HG02678 (cell line): Measurements from ENCODE around the gene NT5M.

ENCODE experiments used
- ATAC-seq: cut with Tn5 transposase; IDR thresholded peaks from one replicate; pipeline ENCODE4 v1.9.1; 2021; ENCODE audit warnings: mild to moderate bottlenecking, moderate library complexity; ENCODE audit not compliant: unreplicated experiment

The NT5M gene

DNA sequence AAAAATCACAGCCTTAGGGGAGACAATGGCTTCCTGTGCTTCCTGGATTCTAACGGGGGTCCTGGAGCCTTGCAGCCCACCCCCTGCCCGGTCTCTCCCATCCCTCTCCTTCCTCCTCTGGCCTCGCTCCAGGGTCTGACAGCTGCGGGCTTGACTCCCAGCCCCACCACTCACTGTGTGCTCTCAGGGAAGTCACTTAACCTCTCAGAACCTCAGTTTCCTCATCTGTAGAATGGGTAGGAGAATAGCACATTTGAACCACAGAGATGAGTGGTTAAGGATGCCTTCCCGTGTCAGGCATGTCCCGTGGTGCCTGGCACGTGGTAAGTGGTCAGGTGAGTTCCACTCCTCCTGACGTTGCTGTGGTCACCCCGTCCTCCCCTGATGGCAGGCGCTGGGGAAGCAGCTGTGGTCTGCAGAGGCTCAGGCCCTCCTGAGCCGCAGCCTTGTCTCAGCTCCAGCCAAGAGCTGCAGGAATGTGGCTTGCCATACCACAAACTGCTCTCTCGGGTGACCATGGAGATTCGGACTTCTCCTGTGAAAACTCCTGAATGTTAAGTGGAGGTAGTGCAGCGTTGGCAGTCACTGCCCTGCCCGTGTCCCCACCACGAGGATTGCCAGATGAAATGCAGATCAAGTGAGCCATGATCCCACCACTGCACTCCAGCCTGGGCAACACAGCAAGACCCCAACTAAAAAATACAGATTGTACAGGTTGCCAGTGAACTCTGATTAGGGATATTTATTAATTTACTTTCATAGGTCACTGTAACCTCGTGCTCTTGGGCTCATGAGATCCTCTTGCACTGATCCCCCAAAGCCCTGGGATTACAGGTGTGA lies 85.7 kb downstream of the NT5M start:
- no peak for ATAC-seq

DNA sequence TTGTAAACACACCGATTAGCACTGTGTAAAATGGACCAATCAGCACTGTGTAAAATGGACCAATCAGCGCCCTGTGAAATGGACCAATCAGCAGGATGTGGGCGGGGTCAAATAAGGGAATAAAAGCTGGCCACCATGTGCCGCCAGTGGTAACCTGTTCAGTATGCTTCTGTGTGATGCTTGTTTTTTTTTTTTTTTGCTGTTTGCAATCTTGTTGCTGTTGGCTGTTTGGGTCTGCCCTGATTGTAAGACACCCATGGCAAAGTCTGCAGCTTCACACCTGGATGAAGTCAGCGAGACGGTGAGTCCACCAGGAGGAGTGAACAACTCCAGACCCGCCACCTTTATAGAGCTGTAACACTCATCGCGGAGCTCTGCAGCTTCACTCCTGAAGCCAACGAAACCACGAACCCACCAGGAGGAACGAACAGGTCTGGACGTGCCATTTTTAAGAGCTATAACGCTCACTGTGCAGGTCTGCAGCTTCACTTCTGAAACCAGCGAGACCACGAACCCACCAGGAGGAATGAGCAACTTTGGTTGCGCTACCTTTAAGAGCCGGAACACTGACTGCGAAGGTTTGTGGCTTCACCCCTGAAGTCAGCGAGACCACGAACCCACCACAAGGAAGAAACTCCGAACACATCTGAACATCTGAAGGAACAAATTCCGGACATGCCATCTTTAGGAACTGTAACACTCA lies 88.6 kb downstream of the NT5M start:
- ATAC-seq, result no peak

DNA sequence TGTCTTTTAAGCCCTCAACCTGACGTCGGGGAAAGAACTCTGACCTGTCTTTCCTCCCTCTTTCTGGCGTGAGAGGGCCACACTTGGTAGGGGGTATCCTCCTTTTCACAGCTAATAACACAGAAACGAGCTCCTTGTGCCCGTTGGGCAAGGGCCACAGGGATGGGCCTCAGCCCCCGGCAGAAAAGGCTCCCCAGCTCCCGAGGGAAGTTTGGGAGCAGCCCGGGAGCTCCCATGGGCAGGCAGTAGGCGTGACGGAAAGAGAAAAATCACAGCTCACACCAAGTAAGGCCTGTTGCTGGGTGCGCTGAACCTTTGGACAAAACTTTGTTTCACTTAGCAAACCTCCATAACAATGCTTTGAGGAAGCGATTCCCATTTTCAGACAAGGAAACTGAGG lies 90.8 kb downstream of the NT5M start:
- ATAC-seq, result no peak

DNA sequence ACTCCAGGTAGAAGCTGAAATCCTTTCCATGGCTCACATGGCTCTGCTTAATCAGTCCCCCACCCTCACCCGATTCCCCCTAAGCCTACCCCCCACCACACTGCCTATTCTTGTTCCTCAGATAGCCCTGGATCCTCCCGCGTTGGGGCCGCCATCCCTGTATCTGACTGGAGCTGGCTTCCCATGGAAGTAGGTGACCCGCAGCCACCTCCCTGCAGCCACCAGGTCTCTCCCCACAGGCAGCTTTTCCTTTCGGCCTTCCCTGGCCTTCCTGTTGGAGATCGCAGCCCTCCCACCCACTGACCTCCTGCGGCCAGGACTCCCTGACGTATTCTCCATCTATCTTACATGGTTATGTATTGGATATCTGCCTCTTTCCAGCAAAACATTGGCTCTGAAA lies 91.3 kb downstream of the NT5M start:
- ATAC-seq, result no peak

DNA sequence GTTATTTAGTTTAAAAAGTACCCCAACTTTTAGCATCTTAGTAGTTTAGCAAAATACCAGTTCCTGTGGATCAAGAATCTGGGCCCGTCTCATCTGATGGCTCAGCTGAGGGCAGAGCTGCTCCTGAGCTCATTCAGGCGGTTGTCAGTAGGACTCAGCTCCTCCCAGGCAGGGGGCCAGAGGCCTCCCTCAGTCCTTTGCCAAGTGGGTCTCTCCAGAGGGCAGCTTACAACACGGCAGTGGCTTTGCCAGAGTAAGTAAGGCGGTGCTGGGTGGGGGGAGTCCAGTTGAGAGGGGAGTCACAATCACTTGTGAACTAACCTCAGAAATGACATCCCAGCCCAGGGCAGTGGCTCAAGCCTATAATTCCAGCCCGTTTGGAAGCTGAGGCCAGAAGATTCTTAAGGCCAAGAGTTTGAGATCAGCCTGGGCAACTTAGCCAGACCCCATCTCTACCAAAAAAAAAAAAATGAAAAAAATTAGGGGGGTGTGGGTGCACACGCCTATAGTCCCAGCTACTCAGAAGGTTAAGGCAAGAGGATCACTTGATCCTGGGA lies 92.2 kb downstream of the NT5M start:
- no peak for ATAC-seq

DNA sequence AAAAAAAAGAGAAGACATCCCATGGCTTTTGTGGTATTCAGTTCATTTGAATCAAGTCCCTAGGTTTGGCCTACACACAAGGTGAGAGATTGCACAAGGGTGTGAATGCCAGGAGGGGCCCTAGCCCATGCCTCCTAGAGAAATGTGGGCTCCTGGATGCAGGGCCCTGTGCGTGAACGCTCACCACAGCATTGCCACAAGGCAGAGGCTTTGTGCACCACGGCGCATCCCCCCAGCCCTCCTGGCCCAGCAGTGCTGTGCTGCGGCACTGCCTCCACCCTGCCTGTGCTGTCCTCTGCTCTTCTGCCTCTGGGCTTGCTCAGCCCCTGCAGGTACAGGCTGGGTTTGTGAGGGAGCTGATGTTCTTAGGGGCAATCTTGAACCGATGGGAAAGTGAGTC lies 92.7 kb downstream of the NT5M start:
- no peak for ATAC-seq
